Neural progenitor cell (in vitro differentiated cells): ENCODE results near the gene LRRC47.

Experiments
- CTCF ChIP-seq: fragments of 200-600 bp; sonication (generic); IDR thresholded peaks from 2 replicates; pipeline ENCODE4 v1.5.1; 2017; ENCODE audit warnings: antibody characterized with exemption, mild to moderate bottlenecking
- EZH2 ChIP-seq: fragments of 200-600 bp; sonication (generic); IDR thresholded peaks from 2 replicates; pipeline ENCODE4 v1.6.1; 2017; ENCODE audit warnings: antibody characterized with exemption, mild to moderate bottlenecking, moderate library complexity

- TF ChIP-seq CTCF (no peak), EZH2 (no peak)
Measured at GRCh38 chr1:3762873-3763228, 33.4 kb downstream of the LRRC47 start.
